HG03039 (cell line): ENCODE data around the gene ZNF608.

Source experiments
- ATAC-seq: cut with Tn5 transposase; IDR thresholded peaks from one replicate; pipeline ENCODE4 v1.9.1; 2021; ENCODE audit warnings: mild to moderate bottlenecking, moderate library complexity; ENCODE audit not compliant: unreplicated experiment

The ZNF608 gene

DNA sequence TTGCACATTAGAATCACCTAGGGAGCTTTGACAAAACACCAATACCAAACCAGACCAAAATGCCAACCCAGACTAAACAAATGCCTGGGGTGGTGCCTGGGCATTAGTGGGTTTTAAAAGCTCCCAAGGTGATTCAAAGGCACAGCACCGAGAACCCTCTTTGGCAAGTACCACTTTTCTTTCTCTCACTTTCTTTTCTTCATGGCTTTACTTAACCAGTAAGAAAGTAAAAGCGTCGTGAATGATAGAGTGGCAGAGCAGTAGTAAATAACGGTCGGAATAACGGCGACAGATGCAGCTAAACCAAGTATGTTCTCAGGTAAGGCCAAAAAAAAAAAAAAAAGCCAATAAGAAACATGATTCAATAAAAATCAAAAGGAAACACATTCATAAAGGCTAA is 49.5 kb downstream of the ZNF608 start:
- ATAC-seq = no peak
